ENCODE data around the gene AGK.

GRCh38 chr7:141549582-141549981, 1.6 kb upstream of the AGK start:
- TF ChIP-seq EP300 (IDR thresholded peaks at IDR 0.05) (no peak), POLR2A (IDR thresholded peaks at IDR 0.05) (no peak), POLR2AphosphoS5 (IDR thresholded peaks at IDR 0.05) (no peak)
